ENCODE results near the gene EEF1G. TPM values are rescaled to one million over a fixed set of nuclear protein-coding genes. Genes with fewer than 3 reads are reported as not detected.

The EEF1G gene
- total RNA-seq, 6 experiments from 2014 or later, result 442 to 450 (median 449) TPM

DNA sequence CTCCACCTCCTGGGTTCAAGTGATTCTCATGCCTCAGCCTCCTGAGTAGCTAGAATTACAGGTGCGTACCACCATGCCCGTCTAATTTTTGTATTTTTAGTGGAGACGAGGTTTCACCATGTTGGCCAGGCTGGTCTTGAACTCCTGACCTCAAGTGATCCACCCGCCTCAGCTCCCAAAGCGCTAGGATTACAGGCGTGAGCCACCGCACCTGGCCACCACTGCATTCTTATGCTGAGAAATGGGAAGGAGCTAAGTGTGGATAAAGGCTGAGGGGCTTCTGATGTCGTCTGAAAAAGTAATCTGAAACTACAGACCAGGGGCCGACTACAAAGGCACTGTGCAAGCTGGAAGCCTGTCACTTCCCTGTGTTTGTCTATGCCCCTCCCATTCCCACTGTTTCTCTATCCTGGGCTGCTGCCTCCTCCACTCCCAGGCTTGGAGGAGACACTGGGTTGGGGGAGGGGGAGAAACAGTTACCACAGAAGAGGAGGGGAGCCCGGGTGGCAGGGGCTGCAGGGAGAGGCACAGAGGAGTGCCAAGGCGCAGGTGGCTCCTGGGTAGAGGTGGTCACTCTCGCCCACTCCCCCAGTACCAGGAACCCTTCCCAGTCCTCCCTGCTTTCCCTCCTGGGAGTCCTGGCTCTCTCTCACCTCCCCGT lies 30.9 kb upstream of the EEF1G start:
- 58% methylated on average over 6 of the region's 13 CpGs for WGBS (ENCODE audit: insufficient coverage, low coverage, low lambda C conversion rate, missing lambda C conversion rate)
- H3K36me3 ChIP-seq, result no peaks in the 10 kb centered on the region
- intact Hi-C loops (cut with DNase I), result no loop called here

DNA sequence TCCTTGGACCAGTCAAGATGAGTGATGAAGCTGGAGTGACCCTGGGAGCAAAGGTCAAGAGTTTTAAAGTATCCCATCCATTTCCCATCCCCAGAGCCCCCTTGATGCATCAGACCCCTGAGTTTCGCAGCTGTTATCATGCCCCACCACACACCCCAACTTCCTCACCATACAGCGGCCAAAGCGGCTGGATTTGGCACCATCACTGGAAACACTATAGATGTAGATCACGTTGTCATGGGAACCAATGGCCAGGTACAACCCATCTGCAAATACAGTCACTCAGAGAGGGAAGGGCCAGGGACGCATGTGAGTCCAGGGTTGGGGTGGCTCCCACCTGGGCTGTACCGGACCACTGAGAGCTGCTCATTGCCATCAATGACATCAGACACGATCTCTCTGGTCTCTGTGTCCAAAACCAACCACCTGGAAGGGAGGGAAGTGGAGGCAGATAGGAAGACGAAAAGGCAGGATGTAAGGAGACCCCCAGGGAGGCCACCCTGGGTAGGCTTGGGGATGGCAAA lies 30.1 kb upstream of the EEF1G start:
- H3K9me3 ChIP-seq, result no peaks in the 10 kb centered on the region
- DNase-seq, result no peak
- 97% methylated on average over 5 of the region's 8 CpGs for WGBS (ENCODE audit: insufficient coverage, low coverage, low lambda C conversion rate, missing lambda C conversion rate)
- H3K4me1 ChIP-seq, result peaks cover 0 to 28% (median 14%) of the 10 kb centered on the region in 4 donors
- no peak overlapping the region for H3K27ac ChIP-seq
- TF ChIP-seq, protein P1, sequence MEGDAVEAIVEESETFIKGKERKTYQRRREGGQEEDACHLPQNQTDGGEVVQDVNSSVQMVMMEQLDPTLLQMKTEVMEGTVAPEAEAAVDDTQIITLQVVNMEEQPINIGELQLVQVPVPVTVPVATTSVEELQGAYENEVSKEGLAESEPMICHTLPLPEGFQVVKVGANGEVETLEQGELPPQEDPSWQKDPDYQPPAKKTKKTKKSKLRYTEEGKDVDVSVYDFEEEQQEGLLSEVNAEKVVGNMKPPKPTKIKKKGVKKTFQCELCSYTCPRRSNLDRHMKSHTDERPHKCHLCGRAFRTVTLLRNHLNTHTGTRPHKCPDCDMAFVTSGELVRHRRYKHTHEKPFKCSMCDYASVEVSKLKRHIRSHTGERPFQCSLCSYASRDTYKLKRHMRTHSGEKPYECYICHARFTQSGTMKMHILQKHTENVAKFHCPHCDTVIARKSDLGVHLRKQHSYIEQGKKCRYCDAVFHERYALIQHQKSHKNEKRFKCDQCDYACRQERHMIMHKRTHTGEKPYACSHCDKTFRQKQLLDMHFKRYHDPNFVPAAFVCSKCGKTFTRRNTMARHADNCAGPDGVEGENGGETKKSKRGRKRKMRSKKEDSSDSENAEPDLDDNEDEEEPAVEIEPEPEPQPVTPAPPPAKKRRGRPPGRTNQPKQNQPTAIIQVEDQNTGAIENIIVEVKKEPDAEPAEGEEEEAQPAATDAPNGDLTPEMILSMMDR (IDR thresholded peaks at IDR 0.05), result no peak
- no peak for TF ChIP-seq POLR2A (IDR thresholded peaks at IDR 0.05)
- no peak for ATAC-seq
- intact Hi-C loops (cut with DNase I), result no loop called here
- H3K27me3 ChIP-seq, result no peaks in the 10 kb centered on the region
- H3K4me3 ChIP-seq, result no peak overlapping the region
- H3K36me3 ChIP-seq, result peaks cover 0 to under 1% (median 0%) of the 10 kb centered on the region in 4 donors

More for the DNA sequence above, 30.9 kb upstream of the EEF1G start:
- Histone ChIP-seq H3K9me3 (no peaks in the 10 kb centered on the region), H3K4me3 (no peak overlapping the region), H3K4me1 (peaks cover 0 to 24% (median 12%) of the 10 kb centered on the region in 4 donors), H3K27ac (no peak overlapping the region), H3K27me3 (no peaks in the 10 kb centered on the region)
- TF ChIP-seq, protein P1 (IDR thresholded peaks at IDR 0.05), result no peak
- TF ChIP-seq POLR2A (IDR thresholded peaks at IDR 0.05), result no peak
- ATAC-seq (no peak), DNase-seq (no peak)

DNA sequence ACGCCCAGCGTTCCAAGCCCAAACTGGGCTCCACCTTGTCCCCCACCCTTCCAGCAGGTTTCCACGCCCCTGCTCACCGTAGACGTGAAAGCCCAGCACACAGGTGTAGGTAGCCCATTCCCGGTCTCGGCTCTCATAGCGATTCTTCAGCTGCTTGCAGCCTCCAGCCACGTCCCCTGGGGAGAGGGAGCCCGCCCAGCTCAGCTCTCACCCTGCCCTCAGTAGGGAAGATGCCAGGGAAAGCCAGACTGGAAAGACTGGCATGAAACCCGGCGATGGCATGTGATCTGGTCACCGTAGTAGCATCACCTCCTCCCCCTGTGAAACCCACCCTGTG lies 29.3 kb upstream of the EEF1G start:
- ATAC-seq (no peak), DNase-seq (no peak)
- TF ChIP-seq, protein P1 (IDR thresholded peaks at IDR 0.05), result no peak
- TF ChIP-seq POLR2A (IDR thresholded peaks at IDR 0.05), result no peak
- intact Hi-C loops (cut with DNase I), result no loop called here
- Histone ChIP-seq H3K4me3 (no peak overlapping the region), H3K36me3 (peaks cover 0 to 8% (median 4%) of the 10 kb centered on the region in 4 donors), H3K9me3 (no peaks in the 10 kb centered on the region), H3K27me3 (no peaks in the 10 kb centered on the region), H3K4me1 (peaks cover 0 to 28% (median 14%) of the 10 kb centered on the region in 4 donors), H3K27ac (no peak overlapping the region)
- WGBS (ENCODE audit: insufficient coverage, low coverage, low lambda C conversion rate, missing lambda C conversion rate), result no CpG with 5 or more reads among the region's 13 CpGs

DNA sequence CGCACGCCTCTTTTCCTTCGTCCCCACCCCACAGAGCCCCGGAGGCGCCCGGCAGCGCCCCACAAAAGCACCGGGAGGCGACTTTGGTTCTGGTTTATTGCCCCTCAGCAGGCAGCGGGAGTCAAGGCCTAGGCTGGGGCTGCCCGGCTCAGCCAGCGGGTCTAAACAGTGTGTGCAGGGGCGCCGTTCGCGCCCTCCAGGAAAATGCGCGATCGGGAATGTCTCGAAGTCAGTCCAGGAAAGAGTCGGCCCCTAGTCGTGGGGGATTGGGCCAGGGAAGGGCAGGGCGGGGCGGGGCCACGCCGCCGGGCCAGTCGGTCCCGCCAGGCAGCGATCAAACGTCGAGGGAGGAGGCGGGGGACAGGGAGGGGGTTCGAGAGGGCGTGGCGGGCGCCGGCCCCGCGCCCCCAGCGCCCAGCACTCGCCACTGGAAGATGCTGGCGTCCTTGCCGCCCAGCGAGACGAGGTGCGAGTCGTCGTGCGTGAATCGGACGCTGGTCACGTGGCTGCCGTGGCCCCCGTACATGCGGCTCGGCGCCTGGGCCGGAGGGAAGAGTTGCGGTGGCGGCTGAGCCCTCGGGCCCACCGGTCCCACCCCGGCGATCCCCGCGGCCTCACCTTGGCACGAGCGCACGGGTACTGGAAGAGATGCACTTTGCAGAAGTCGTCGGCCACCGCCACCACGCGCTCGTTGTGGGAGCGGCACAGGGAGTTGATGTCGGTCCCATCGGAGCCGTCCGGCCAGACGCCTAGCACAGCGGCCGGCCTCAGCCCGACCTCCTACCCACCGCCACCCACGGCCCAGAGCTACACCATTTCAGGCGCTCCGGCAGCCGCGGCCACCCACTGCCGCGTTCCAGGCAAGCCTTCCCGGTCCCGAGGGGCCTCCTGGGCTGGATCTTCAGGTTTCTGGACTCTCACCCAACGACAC lies 28.7 kb upstream of the EEF1G start:
- WGBS (ENCODE audit: insufficient coverage, low coverage, low lambda C conversion rate, missing lambda C conversion rate), result 0% methylated on average over 7 of the region's 96 CpGs
- peak; percentile 41 to 58 (median 45) for ATAC-seq
- H3K4me1 ChIP-seq, result peaks cover 0 to 24% (median 12%) of the 10 kb centered on the region in 4 donors
- intact Hi-C loops (cut with DNase I), result no loop called here
- TF ChIP-seq, protein P1 (IDR thresholded peaks at IDR 0.05), result peak in 2 of 4 donors; percentile 9 to 11
- no peak for TF ChIP-seq POLR2A (IDR thresholded peaks at IDR 0.05)
- peak overlapping the region; percentile 80 to 92 (median 88) for H3K4me3 ChIP-seq
- H3K9me3 ChIP-seq, result no peaks in the 10 kb centered on the region
- H3K27me3 ChIP-seq, result no peaks in the 10 kb centered on the region
- peaks cover 0 to 15% (median 10%) of the 10 kb centered on the region in 4 donors for H3K36me3 ChIP-seq
- DNase-seq, result peak; percentile 70 to 73 (median 73)
- peak overlapping the region in 2 of 3 donors; percentile 38 to 85 for H3K27ac ChIP-seq
